Thyroid gland (tissue), 4 donors: ENCODE measurements around the gene MANEA. TPM values are rescaled to one million over a fixed set of nuclear protein-coding genes. Genes with fewer than 3 reads are reported as not detected.

Experiments
- DNase-seq, 2 donors: peaks; one replicate each; pipeline ENCODE4 v3.0.0-alpha.2; 2019
- H3K27ac ChIP-seq, 3 donors: fragments of 200-600 bp; sonication (generic); 1 replicate in 2 of 3; 2 replicates in 1 of 3; pipeline ENCODE4 v1.5.1; 2016 to 2019; ENCODE audit warnings: mild to moderate bottlenecking in 1 of 3, moderate library complexity in 1 of 3
- H3K27me3 ChIP-seq: fragments of 200-600 bp; sonication (generic); one replicate; pipeline ENCODE4 v1.5.1; 2019
- H3K36me3 ChIP-seq, 2 donors: fragments of 200-600 bp; sonication (generic); one replicate each; pipeline ENCODE4 v1.5.1; 2016 to 2019
- H3K4me1 ChIP-seq, 2 donors: fragments of 200-600 bp; sonication (generic); one replicate each; pipeline ENCODE4 v1.5.1; 2017 to 2019
- H3K4me3 ChIP-seq, 3 donors: fragments of 200-600 bp; sonication (generic); replicated peaks in 1 of 3; 1 replicate in 2 of 3; 2 replicates in 1 of 3; pipeline ENCODE4 v1.5.1; 2016; ENCODE audit warnings: mild to moderate bottlenecking in 1 of 3
- H3K9me3 ChIP-seq: fragments of 200-600 bp; sonication (generic); one replicate; pipeline ENCODE4 v1.5.1; 2017
- POLR2A ChIP-seq, 2 donors: fragments of 450-650 bp; IDR thresholded peaks; one replicate each; pipeline ENCODE4 v1.6.1; 2017; ENCODE audit warnings: antibody characterized with exemption in 2 of 2, mild to moderate bottlenecking in 2 of 2, moderate library complexity in 1 of 2
- WGBS, 2 donors: methylation state at CpG; one replicate each; pipeline ENCODE4 v1.1.5; 2017; 5-methylcytosine and 5-hydroxymethylcytosine counted together
- intact Hi-C: fragments of 100-400 bp; cut with DNase I; formaldehyde crosslinking; loops from one replicate; pipeline ENCODE4 v1.15.1; 2023
- total RNA-seq, 4 donors: library from RNA; depleted of rRNA; stranded (reverse); fragments of >200 nt; gene quantifications; one replicate each; pipeline ENCODE4 v1.2.3, GENCODE V29; 2016
- TF ChIP-seq, protein P1 (sequence below), 6 experiments: fragments of 200-600 bp in 3 of 6; fragments of 450-650 bp in 3 of 6; sonication (generic) in 3 of 6; IDR thresholded peaks; one replicate each; pipeline ENCODE4 v1.5.1; 2016 to 2019; ENCODE audit warnings: antibody characterized with exemption in 6 of 6, mild to moderate bottlenecking in 2 of 6, inconsistent platforms in 1 of 6, moderate library complexity in 1 of 6

The MANEA gene
- total RNA-seq, 4 donors from 2014 or later, result 9.6 to 13.6 (median 12.6) TPM

DNA sequence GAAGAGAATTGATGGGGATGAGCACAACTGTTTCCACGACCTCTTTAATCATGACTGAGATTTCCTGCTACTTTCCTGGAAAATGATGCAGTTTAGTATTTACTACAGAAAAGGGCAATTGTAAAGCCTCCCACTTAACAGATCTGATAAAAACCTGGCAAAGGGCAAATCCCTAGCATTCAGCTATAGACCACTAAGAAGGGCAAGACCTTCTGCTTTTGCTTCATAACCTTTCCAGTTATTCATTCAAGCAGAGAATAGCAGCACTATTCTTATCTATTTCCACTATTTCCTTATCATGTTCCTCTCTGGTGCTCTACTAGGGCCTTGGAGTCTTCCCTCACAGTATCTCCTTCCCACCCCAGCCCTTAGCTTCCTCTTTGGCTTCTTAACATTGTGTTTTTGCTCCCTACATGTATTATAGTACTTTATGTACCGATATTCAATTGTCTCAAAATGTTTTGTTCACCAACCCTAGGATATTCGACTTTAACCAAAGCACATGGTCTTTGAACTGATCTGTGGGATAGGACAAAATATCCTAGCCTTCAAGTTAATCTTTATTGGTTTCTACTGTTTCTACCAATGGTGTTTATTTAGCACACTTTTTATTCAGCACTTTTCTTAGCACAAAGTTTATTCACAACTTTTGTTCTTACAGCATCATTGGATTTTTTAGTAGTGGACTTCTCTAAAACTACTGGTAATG, 32.7 kb upstream of the MANEA start:
- WGBS, 2 donors, result 56 to 58% methylated on average over 3 of the region's 3 CpGs
- DNase-seq, result no peak
- H3K9me3 ChIP-seq, result no peaks in the 10 kb centered on the region
- H3K4me1 ChIP-seq, result no peaks in the 10 kb centered on the region
- peak overlapping the region in 2 of 3 donors; percentile 23 to 25 for H3K27ac ChIP-seq
- H3K36me3 ChIP-seq, result no peaks in the 10 kb centered on the region
- no peaks in the 10 kb centered on the region for H3K27me3 ChIP-seq
- no peak overlapping the region for H3K4me3 ChIP-seq
- TF ChIP-seq POLR2A (IDR thresholded peaks at IDR 0.05), result no peak
- TF ChIP-seq, protein P1, sequence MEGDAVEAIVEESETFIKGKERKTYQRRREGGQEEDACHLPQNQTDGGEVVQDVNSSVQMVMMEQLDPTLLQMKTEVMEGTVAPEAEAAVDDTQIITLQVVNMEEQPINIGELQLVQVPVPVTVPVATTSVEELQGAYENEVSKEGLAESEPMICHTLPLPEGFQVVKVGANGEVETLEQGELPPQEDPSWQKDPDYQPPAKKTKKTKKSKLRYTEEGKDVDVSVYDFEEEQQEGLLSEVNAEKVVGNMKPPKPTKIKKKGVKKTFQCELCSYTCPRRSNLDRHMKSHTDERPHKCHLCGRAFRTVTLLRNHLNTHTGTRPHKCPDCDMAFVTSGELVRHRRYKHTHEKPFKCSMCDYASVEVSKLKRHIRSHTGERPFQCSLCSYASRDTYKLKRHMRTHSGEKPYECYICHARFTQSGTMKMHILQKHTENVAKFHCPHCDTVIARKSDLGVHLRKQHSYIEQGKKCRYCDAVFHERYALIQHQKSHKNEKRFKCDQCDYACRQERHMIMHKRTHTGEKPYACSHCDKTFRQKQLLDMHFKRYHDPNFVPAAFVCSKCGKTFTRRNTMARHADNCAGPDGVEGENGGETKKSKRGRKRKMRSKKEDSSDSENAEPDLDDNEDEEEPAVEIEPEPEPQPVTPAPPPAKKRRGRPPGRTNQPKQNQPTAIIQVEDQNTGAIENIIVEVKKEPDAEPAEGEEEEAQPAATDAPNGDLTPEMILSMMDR (IDR thresholded peaks at IDR 0.05), result no peak
- intact Hi-C loops, result no loop called here

GRCh38 chr6:95545226-95545625, 32.1 kb upstream of the MANEA start:
- no peak for TF ChIP-seq POLR2A (IDR thresholded peaks at IDR 0.05)
- TF ChIP-seq, protein P1 (IDR thresholded peaks at IDR 0.05), result no peak
- Histone ChIP-seq H3K4me1 (no peaks in the 10 kb centered on the region), H3K27ac (peak overlapping the region in 2 of 3 donors; percentile 23 to 25), H3K4me3 (no peak overlapping the region), H3K36me3 (no peaks in the 10 kb centered on the region), H3K9me3 (no peaks in the 10 kb centered on the region), H3K27me3 (no peaks in the 10 kb centered on the region)
- intact Hi-C loops, result no loop called here
- DNase-seq, result no peak
- WGBS, 2 donors, result 43 to 52% methylated on average over 3 of the region's 3 CpGs

- Histone ChIP-seq H3K36me3 (no peaks in the 10 kb centered on the region), H3K4me1 (no peaks in the 10 kb centered on the region), H3K27me3 (no peaks in the 10 kb centered on the region), H3K27ac (peak overlapping the region in 1 of 3 donors; percentile 25), H3K4me3 (no peak overlapping the region), H3K9me3 (no peaks in the 10 kb centered on the region)
- intact Hi-C loops, result no loop called here
- WGBS, 2 donors, result 65 to 72% methylated on average over 2 of the region's 2 CpGs
- no peak for TF ChIP-seq POLR2A (IDR thresholded peaks at IDR 0.05)
- TF ChIP-seq, protein P1 (IDR thresholded peaks at IDR 0.05), result no peak
- DNase-seq, result no peak
Observed at GRCh38 chr6:95545686-95546085, 31.6 kb upstream of the MANEA start.

DNA sequence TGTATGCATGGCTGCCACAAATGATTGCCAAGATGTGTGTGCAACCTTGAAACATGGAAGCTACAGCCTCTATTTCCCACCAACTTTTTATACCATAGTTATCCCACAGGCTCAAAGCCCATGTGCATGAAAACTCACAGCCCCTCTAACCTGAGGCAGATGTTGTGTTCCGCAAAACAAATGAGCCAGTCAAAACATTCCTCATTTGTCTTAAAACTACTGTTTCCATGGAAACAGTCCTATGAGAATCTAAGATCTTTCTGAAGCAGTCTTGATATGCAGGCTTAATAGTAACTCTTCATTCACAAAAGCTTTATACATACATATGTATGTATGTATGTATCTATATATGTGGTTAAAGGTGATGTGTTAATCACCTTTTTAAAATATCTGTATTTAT, 31.2 kb upstream of the MANEA start:
- intact Hi-C loops, result no loop called here
- no peaks in the 10 kb centered on the region for H3K27me3 ChIP-seq
- 69 to 73% methylated on average over 1 of the region's 1 CpG for WGBS, 2 donors
- no peaks in the 10 kb centered on the region for H3K9me3 ChIP-seq
- no peak for TF ChIP-seq POLR2A (IDR thresholded peaks at IDR 0.05)
- TF ChIP-seq, protein P1 (IDR thresholded peaks at IDR 0.05), result no peak
- H3K27ac ChIP-seq, result no peak overlapping the region
- no peaks in the 10 kb centered on the region for H3K4me1 ChIP-seq
- no peak overlapping the region for H3K4me3 ChIP-seq
- no peaks in the 10 kb centered on the region for H3K36me3 ChIP-seq
- DNase-seq, result no peak

DNA sequence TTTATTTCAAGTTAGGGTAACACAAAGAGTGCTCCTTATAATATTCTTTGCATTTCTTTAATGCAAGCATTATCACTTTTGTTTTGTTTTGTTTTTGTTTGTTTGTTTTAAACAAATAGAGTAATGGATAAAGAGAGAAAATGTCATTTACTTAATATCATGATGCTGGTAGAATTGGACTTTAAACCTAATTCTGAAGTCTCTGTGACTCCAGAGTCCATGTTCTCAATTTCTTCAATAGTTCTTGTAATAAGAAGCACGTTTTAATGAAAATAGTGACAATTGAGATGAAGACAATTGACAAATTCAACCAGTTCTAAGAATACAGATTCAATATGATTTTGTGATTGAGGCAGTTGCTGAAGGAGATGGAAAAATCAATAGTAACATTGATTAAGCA, 30.3 kb upstream of the MANEA start:
- intact Hi-C loops, result no loop called here
- Histone ChIP-seq H3K4me3 (no peak overlapping the region), H3K27ac (no peak overlapping the region), H3K9me3 (no peaks in the 10 kb centered on the region), H3K4me1 (no peaks in the 10 kb centered on the region), H3K36me3 (no peaks in the 10 kb centered on the region), H3K27me3 (no peaks in the 10 kb centered on the region)
- 76 to 79% methylated on average over 1 of the region's 1 CpG for WGBS, 2 donors
- TF ChIP-seq, protein P1 (IDR thresholded peaks at IDR 0.05), result no peak
- no peak for TF ChIP-seq POLR2A (IDR thresholded peaks at IDR 0.05)
- DNase-seq, result no peak
